ENCODE results near the gene LVRN.
A peak's percentile ranks its signal among the peaks of the same experiment; 100 is the strongest.

LVRN gene

GRCh38 chr5:115941051-115941675, 21.1 kb upstream of the LVRN start:
- TF ChIP-seq POLR2A (IDR thresholded peaks at IDR 0.05; ENCODE audit: low read length): no peak
- TF ChIP-seq GATA1 (IDR thresholded peaks at IDR 0.05; ENCODE audit: low read depth, low read length): no peak
- no peak for DNase-seq

DNA sequence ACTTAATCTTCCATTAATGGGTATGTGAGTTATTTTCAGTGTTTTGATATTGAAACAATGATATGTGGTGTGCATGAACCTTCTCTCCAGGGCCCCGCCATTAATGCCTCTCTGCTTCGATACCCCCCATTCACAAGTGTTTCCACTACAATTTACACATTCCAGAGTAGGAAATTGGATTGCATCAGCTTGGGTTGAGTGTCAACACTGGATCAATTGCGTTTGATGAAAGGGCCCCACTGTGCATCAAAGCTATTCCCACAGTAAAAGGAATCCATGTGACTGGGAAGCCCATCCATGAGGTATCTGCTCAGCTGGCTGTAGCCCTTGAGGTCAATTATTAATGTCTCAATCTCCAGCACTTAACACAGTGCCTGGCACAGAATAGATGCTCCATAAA, 17.8 kb upstream of the LVRN start:
- DNase-seq: no peak
- TF ChIP-seq GATA1 (IDR thresholded peaks at IDR 0.05; ENCODE audit: low read depth, low read length) (no peak), POLR2A (IDR thresholded peaks at IDR 0.05; ENCODE audit: low read length) (no peak)

DNA sequence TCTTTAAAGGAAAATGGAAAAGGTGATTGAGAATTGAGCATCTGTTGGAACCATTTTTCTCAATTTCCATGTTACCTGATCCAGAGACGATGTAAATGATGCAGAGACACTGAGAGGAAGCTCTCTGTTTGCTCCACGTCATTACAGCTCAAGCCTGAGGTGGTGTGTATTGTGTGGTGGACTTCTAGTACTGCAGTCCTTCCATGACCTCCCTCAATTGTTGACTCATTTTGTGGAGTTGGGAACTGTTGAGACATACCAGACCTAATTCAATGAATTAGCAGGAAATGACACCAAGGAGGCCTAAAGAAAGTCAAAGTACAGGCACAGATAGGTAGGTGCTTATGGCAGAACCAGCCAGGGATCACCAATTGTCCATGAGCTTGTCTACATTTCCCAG, 15.6 kb upstream of the LVRN start:
- TF ChIP-seq POLR2A (IDR thresholded peaks at IDR 0.05; ENCODE audit: low read length): no peak
- DNase-seq: no peak

DNA sequence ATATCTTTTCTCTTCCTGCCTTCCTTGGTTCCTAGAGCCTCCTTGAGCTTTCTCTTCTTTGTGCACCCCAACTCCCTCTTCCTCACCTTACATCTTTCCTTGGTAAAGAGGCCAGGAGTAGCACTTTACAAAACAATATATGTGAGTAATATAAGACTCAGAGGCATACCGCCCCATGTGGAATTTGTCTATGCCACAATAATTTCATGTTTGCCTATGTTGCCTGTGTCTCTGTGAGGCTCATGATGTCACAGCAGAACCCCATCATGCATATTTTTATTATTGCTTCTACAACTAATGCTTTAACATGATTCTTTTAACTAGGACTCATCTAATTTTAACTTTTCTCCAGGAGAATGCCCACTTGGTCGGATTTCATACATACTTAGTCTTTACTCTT, 15.0 kb upstream of the LVRN start:
- no peak for TF ChIP-seq POLR2A (IDR thresholded peaks at IDR 0.05; ENCODE audit: low read length)
- no peak for TF ChIP-seq GATA1 (IDR thresholded peaks at IDR 0.05; ENCODE audit: low read depth, low read length)
- no peak for DNase-seq

DNA sequence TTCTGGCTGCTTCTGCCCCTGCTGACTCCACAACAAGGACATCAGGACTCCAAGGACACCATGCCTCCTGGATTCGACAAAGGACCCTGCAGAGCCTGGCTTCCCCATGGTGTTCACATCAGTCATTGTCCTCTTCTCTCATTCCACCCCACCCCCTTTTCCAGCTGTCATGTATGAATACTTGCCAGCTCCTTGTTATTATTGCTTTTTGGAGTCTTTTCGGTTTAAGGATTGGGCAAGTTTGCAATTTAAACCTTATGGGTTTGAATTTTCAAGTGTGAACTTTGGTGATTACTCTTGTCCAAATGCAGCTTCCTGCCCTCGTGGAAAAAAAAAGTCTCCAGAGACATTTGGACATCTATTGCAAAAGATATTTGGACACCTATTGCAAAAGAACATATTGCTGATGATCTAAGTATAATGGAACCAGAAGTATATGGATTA, 14.2 kb upstream of the LVRN start:
- TF ChIP-seq GATA1 (IDR thresholded peaks at IDR 0.05; ENCODE audit: low read depth, low read length) (no peak), POLR2A (IDR thresholded peaks at IDR 0.05; ENCODE audit: low read length) (no peak)
- DNase-seq: no peak

DNA sequence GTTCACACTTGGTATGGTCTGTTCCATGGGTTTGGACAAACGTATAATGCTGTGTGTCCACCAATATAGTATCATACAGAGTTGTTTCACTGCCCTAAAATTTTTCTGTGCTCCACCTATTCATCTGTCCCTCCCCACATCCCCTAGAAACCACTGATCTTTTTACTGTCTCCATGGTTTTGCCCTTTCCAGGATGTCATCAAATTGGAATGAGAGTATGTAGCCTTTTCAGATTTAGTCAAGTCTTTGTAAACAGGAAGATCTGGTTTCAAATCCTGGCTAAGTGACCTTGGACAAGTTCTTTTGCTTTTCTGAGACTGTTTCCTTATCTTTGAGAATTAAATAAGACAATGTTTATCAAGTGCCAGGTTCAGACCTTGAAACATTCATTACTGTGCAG, 13.2 kb upstream of the LVRN start:
- TF ChIP-seq GATA1 (IDR thresholded peaks at IDR 0.05; ENCODE audit: low read depth, low read length) (no peak), POLR2A (IDR thresholded peaks at IDR 0.05; ENCODE audit: low read length) (no peak)
- DNase-seq: no peak

DNA sequence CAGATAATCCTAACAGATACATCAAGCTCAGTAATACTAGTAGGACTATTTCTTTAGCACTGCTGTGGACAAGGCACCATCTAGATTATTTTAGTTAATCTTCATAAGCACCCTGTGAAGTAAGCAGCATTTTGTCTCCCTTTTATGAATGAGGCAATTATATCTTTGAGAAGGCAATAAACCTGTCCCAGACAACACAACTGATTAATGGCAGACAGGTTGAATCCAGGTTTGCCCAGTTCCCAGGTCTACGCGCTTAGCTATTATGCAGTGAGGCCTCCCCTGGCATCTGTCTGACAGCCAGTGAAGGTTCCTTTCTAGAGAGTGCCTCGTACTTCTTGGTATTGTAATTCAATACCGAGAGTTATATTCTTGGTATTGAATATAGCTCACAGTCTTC, 9.7 kb upstream of the LVRN start:
- no peak for DNase-seq
- no peak for TF ChIP-seq GATA1 (IDR thresholded peaks at IDR 0.05; ENCODE audit: low read depth, low read length)
- no peak for TF ChIP-seq POLR2A (IDR thresholded peaks at IDR 0.05; ENCODE audit: low read length)

DNA sequence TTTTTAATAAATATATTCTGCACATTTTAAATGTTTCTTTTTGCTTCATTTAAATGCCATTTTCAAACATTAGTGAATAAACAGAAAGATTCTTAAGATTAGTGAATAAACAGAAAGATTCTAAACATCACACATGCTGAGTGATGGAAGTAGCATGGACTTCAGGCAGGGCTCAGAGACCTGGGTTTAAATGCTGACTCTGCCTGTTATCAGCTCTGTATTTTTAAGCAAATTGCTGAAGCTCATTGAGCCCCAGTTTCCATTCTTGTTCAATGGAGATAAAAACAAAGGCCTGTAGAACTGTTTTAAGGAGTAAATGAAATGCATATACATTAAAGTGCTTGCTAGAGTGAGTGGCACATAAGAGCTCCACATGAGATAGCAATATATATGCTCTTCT, 8.1 kb upstream of the LVRN start:
- no peak for TF ChIP-seq GATA1 (IDR thresholded peaks at IDR 0.05; ENCODE audit: low read depth, low read length)
- no peak for TF ChIP-seq POLR2A (IDR thresholded peaks at IDR 0.05; ENCODE audit: low read length)
- DNase-seq: no peak

DNA sequence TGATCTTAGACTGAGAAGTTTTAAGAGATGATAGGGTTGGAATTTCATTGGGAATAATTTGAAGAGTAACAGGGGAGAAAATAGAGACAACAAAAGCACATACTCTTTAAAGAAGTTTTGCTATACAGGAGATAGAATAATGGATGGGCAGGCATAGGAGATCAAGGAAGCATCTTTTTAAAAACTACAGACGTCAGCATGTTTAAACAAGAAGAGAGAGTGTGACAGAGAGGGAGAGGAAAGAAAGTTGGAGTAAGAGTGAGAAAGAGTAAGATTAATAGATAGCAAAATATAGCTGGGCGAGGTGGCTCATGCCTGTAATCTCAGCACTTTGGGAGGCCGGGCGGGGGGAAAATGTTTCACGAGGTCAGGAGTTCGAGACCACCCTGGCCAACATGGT, 5.3 kb upstream of the LVRN start:
- no peak for DNase-seq
- no peak for TF ChIP-seq POLR2A (IDR thresholded peaks at IDR 0.05; ENCODE audit: low read length)
- no peak for TF ChIP-seq GATA1 (IDR thresholded peaks at IDR 0.05; ENCODE audit: low read depth, low read length)

GRCh38 chr5:115961381-115962238, 665 bp upstream of the LVRN start:
- TF ChIP-seq POLR2A (IDR thresholded peaks at IDR 0.05; ENCODE audit: low read length) (no peak), GATA1 (IDR thresholded peaks at IDR 0.05; ENCODE audit: low read depth, low read length) (no peak)
- DNase-seq: no peak

DNA sequence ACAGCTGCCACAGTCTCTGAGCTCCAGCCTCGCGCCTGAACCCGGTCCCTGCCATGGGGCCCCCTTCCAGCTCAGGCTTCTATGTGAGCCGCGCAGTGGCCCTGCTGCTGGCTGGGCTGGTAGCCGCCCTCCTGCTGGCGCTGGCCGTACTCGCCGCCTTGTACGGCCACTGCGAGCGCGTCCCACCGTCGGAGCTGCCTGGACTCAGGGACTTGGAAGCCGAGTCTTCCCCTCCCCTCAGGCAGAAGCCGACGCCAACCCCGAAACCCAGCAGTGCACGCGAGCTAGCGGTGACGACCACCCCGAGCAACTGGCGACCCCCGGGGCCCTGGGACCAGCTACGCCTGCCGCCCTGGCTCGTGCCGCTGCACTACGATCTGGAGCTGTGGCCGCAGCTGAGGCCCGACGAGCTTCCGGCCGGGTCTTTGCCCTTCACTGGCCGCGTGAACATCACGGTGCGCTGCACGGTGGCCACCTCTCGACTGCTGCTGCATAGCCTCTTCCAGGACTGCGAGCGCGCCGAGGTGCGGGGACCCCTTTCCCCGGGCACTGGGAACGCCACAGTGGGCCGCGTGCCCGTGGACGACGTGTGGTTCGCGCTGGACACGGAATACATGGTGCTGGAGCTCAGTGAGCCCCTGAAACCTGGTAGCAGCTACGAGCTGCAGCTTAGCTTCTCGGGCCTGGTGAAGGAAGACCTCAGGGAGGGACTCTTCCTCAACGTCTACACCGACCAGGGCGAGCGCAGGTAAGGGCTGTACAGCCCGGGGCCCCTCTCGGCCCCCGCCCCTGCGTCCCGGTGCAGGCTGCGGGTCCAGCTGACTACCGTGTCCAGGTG, 509 bp downstream of the LVRN start:
- DNase-seq: peak in 1 of 2 experiments; percentile 16
- TF ChIP-seq GATA1 (IDR thresholded peaks at IDR 0.05; ENCODE audit: low read depth, low read length) (no peak), POLR2A (IDR thresholded peaks at IDR 0.05; ENCODE audit: low read length) (no peak)

DNA sequence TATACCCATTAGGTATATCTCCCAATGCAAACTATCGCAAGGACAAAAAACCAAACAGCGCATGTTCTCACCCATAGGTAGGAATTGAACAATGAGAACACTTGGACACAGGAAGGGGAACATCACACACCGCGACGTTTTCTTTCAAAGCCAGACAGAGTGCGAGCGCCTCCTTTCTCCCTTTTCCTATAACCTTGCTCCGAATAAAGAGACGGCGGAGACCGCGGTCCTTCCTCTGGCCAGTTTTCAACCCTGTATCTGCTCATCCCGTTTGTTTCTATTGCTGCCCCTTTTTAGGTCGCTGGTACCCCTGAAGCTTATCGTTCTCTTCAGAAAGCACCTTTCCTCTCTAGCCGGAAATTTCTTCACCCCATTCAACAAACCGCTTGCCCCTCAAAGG, 1.3 kb downstream of the LVRN start:
- peak in 1 of 2 experiments; percentile 8 for DNase-seq
- TF ChIP-seq POLR2A (IDR thresholded peaks at IDR 0.05; ENCODE audit: low read length) (no peak), GATA1 (IDR thresholded peaks at IDR 0.05; ENCODE audit: low read depth, low read length) (no peak)

DNA sequence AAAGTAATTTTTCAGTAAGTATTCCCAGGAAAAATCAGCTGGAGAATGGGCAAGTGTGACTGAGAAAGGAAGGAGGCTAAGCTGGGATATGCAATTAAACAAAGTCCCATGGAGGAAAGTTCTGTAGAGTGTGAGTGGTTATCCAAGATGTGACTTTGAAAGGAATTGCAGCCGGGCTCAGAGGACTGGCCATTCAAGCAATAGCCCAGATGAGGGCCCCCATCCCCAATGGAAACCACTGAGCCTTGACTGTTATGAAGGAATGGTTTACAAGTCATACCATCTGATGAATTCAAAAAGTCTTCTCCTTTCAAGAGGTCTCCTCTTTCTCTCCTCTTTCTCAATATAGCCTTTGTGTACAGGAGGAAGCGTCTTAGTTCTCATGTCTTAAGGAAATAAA, 6.5 kb downstream of the LVRN start:
- no peak for TF ChIP-seq POLR2A (IDR thresholded peaks at IDR 0.05; ENCODE audit: low read length)
- TF ChIP-seq GATA1 (IDR thresholded peaks at IDR 0.05; ENCODE audit: low read depth, low read length): no peak
- DNase-seq: no peak

GRCh38 chr5:115977096-115977495, 14.8 kb downstream of the LVRN start:
- no peak for DNase-seq
- TF ChIP-seq GATA1 (IDR thresholded peaks at IDR 0.05; ENCODE audit: low read depth, low read length) (no peak), POLR2A (IDR thresholded peaks at IDR 0.05; ENCODE audit: low read length) (no peak)
